HL-60 (cell line): Measurements from ENCODE around the gene SLC16A10.

Source experiments
- POLR2AphosphoS5 ChIP-seq: IDR thresholded peaks from 2 replicates; pipeline ENCODE4 v1.6.1; 2012; ENCODE audit warnings: low read depth
- REST ChIP-seq: IDR thresholded peaks from 2 replicates; pipeline ENCODE4 v1.6.1; 2012; ENCODE audit warnings: low read depth; ENCODE audit not compliant: insufficient replicate concordance
- TF ChIP-seq, protein P1 (sequence below): IDR thresholded peaks from one replicate; pipeline ENCODE4 v1.5.1; 2011; ENCODE audit warnings: low read length, control low read depth, inconsistent platforms; ENCODE audit not compliant: insufficient read depth

- TF ChIP-seq, protein P1, sequence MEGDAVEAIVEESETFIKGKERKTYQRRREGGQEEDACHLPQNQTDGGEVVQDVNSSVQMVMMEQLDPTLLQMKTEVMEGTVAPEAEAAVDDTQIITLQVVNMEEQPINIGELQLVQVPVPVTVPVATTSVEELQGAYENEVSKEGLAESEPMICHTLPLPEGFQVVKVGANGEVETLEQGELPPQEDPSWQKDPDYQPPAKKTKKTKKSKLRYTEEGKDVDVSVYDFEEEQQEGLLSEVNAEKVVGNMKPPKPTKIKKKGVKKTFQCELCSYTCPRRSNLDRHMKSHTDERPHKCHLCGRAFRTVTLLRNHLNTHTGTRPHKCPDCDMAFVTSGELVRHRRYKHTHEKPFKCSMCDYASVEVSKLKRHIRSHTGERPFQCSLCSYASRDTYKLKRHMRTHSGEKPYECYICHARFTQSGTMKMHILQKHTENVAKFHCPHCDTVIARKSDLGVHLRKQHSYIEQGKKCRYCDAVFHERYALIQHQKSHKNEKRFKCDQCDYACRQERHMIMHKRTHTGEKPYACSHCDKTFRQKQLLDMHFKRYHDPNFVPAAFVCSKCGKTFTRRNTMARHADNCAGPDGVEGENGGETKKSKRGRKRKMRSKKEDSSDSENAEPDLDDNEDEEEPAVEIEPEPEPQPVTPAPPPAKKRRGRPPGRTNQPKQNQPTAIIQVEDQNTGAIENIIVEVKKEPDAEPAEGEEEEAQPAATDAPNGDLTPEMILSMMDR: no peak
- TF ChIP-seq POLR2AphosphoS5: no peak
- no peak for TF ChIP-seq REST
Observed at GRCh38 chr6:111267764-111268333, 180.5 kb downstream of the SLC16A10 start.
